Lung (tissue), 12 donors: ENCODE data around the gene ZMYND10. TPM values are rescaled to one million over a fixed set of nuclear protein-coding genes. Genes with fewer than 3 reads are reported as not detected.
A peak's percentile ranks its signal among the peaks of the same experiment; 100 is the strongest.

Experiments
- ATAC-seq: fragments of 200-7000 bp; cut with Tn5 transposase; one replicate; pipeline ENCODE4 v1.9.1; 2020; ENCODE audit warnings: moderate number of reproducible peaks; ENCODE audit not compliant: insufficient read depth, low FRiP score
- DNase-seq, 3 donors: peaks; one replicate each; pipeline ENCODE4 v3.0.0-alpha.2; 2013 to 2017
- H3K27ac ChIP-seq, 2 donors: one replicate each; pipeline ENCODE4 v1.5.1; 2013; ENCODE audit warnings: mild to moderate bottlenecking in 2 of 2, moderate library complexity in 2 of 2, control low read depth in 1 of 2, inconsistent platforms in 1 of 2, low read depth in 1 of 2, low read length in 1 of 2
- H3K27me3 ChIP-seq, 3 donors: one replicate each; pipeline ENCODE4 v1.5.1; 2013; ENCODE audit warnings: low read length in 2 of 3; ENCODE audit not compliant: control insufficient read depth in 3 of 3, insufficient read depth in 3 of 3
- H3K36me3 ChIP-seq, 4 donors: one replicate each; pipeline ENCODE4 v1.5.1; 2013; ENCODE audit warnings: low read length in 4 of 4, mild to moderate bottlenecking in 1 of 4, moderate library complexity in 1 of 4; ENCODE audit not compliant: control insufficient read depth in 4 of 4, insufficient read depth in 4 of 4
- H3K4me1 ChIP-seq, 5 donors: one replicate each; pipeline ENCODE4 v1.5.1; 2013; ENCODE audit warnings: low read length in 5 of 5, mild to moderate bottlenecking in 2 of 5, moderate library complexity in 1 of 5; ENCODE audit not compliant: control insufficient read depth in 5 of 5, insufficient read depth in 5 of 5
- H3K4me3 ChIP-seq: one replicate; pipeline ENCODE4 v1.5.1; 2013; ENCODE audit warnings: mild to moderate bottlenecking, control low read depth, moderate library complexity
- H3K9ac ChIP-seq, 2 donors: one replicate each; pipeline ENCODE4 v1.5.1; 2013; ENCODE audit warnings: low read length in 2 of 2, control low read depth in 1 of 2; ENCODE audit not compliant: insufficient read depth in 1 of 2
- H3K9me3 ChIP-seq, 4 donors: one replicate each; pipeline ENCODE4 v1.5.1; 2013; ENCODE audit warnings: low read length in 3 of 4, mild to moderate bottlenecking in 1 of 4, moderate library complexity in 1 of 4; ENCODE audit not compliant: control insufficient read depth in 4 of 4, insufficient read depth in 3 of 4
- CTCF ChIP-seq: IDR thresholded peaks from 2 replicates; pipeline ENCODE4 v1.5.1; 2012; ENCODE audit warnings: mild to moderate bottlenecking; ENCODE audit errors: control extremely low read depth, extremely low read depth
- WGBS, 2 donors: extraction: QIAGEN DNeasy Blood & Tissue Kit; methylation state at CpG; one replicate each; pipeline ENCODE4 v1.1.7; 2013; 5-methylcytosine and 5-hydroxymethylcytosine counted together
- polyA plus RNA-seq, 2 donors: library from polyadenylated mRNA; stranded (reverse); fragments of 200-250 nt; gene quantifications; one replicate each; pipeline ENCODE4 v1.2.1, GENCODE V29; 2013
- total RNA-seq, 2 donors: library from RNA; depleted of rRNA in 1 of 2; stranded (reverse); fragments of >200 nt in 1 of 2; gene quantifications; one replicate each; pipeline ENCODE4 v1.2.1, GENCODE V29; 2014 to 2021
- donor health status: control.
- donor health status: control.
- donor health status: Bipolar disorder and iron deficiency.
- donor health status: healthy.
- donor health status: DM: yes; HTN: yes; CAD: no.

ZMYND10 gene
- total and polyA plus RNA-seq, 4 donors = 31.4 to 117 (median 62.4) TPM

- peak overlapping the region; percentile 90 for H3K4me3 ChIP-seq
- TF ChIP-seq CTCF = no peak
- H3K9me3 ChIP-seq = no peaks in the 10 kb centered on the region
- peaks cover 0 to 7% (median 2%) of the 10 kb centered on the region in 4 donors for H3K36me3 ChIP-seq
- H3K4me1 ChIP-seq = peaks cover 10 to 58% (median 21%) of the 10 kb centered on the region in 5 donors
- H3K27me3 ChIP-seq = peaks cover 0 to 5% (median 0%) of the 10 kb centered on the region in 3 donors
- peak overlapping the region; percentile 63 to 89 for H3K9ac ChIP-seq
- DNase-seq (peak; percentile 99), ATAC-seq (peak; percentile 84)
- 0% methylated on average over 77 to 79 of the region's 79 CpGs for WGBS, 2 donors
- peak overlapping the region; percentile 89 to 96 for H3K27ac ChIP-seq
Measured at GRCh38 chr3:50337175-50337861, 8.2 kb downstream of the ZMYND10 start.

GRCh38 chr3:50336452-50337174, 8.9 kb downstream of the ZMYND10 start:
- no peak for DNase-seq
- Histone ChIP-seq H3K4me3 (peak overlapping the region; percentile 90), H3K9ac (peak overlapping the region; percentile 63 to 89), H3K4me1 (peaks cover 10 to 53% (median 20%) of the 10 kb centered on the region in 5 donors), H3K9me3 (no peaks in the 10 kb centered on the region), H3K27me3 (peaks cover 0 to 5% (median 0%) of the 10 kb centered on the region in 3 donors), H3K36me3 (peaks cover 4 to 13% (median 9%) of the 10 kb centered on the region in 4 donors), H3K27ac (peak overlapping the region; percentile 89 to 96)
- ATAC-seq = peak; percentile 10
- no peak for TF ChIP-seq CTCF
- WGBS, 2 donors = 1 to 3% methylated on average over 26 to 31 of the region's 31 CpGs

GRCh38 chr3:50334339-50335075, 11.0 kb downstream of the ZMYND10 start:
- Histone ChIP-seq H3K9me3 (no peaks in the 10 kb centered on the region), H3K9ac (peak overlapping the region in 1 of 2 donors; percentile 26), H3K36me3 (peaks cover 24 to 33% (median 30%) of the 10 kb centered on the region in 4 donors), H3K4me1 (peaks cover 10 to 32% (median 15%) of the 10 kb centered on the region in 5 donors), H3K27ac (peak overlapping the region; percentile 86 to 89), H3K27me3 (no peaks in the 10 kb centered on the region), H3K4me3 (no peak overlapping the region)
- DNase-seq (no peak), ATAC-seq (no peak)
- no peak for TF ChIP-seq CTCF
- WGBS, 2 donors = 52 to 63% methylated on average over 5 of the region's 5 CpGs
